Endothelial cell (in vitro differentiated cells): ENCODE data around the gene SLC37A1. TPM values are rescaled to one million over a fixed set of nuclear protein-coding genes. Genes with fewer than 3 reads are reported as not detected.

Experiments used
- DNase-seq: peaks from one replicate; pipeline ENCODE4 v3.0.0; 2021; ENCODE audit warnings: low spot score
- H3K27ac Mint-ChIP-seq: one replicate; pipeline ENCODE4 v1.8.0; 2021; ENCODE audit warnings: mixed read lengths, inconsistent platforms; ENCODE audit not compliant: unreplicated experiment
- H3K27me3 Mint-ChIP-seq: one replicate; pipeline ENCODE4 v1.8.0; 2021; ENCODE audit warnings: mild to moderate bottlenecking, moderate library complexity, mixed read lengths, inconsistent platforms; ENCODE audit not compliant: unreplicated experiment
- H3K36me3 Mint-ChIP-seq: one replicate; pipeline ENCODE4 v1.8.0; 2021; ENCODE audit warnings: mild to moderate bottlenecking, low read depth, mixed read lengths, inconsistent platforms; ENCODE audit not compliant: unreplicated experiment
- H3K4me1 Mint-ChIP-seq: one replicate; pipeline ENCODE4 v1.8.0; 2021; ENCODE audit warnings: mild to moderate bottlenecking, mixed read lengths, inconsistent platforms; ENCODE audit not compliant: unreplicated experiment
- H3K4me3 Mint-ChIP-seq: one replicate; pipeline ENCODE4 v1.8.0; 2021; ENCODE audit warnings: mild to moderate bottlenecking, mixed read lengths, inconsistent platforms; ENCODE audit not compliant: unreplicated experiment
- H3K9me3 Mint-ChIP-seq: one replicate; pipeline ENCODE4 v1.8.0; 2021; ENCODE audit warnings: mixed read lengths, inconsistent platforms; ENCODE audit not compliant: unreplicated experiment
- total RNA-seq: library from RNA; stranded (reverse); fragmentation: NEBNext Ultra II Directional; extraction: Animal tissue kit (Norgen Biotek cat#: 25700); gene quantifications from one replicate; pipeline ENCODE4 v1.2.1, GENCODE V29; 2021; ENCODE audit not compliant: unreplicated experiment
- TF ChIP-seq, protein P1 (sequence below): fragments of 200-600 bp; sonication (generic); IDR thresholded peaks from one replicate; pipeline ENCODE4 v1.5.0; 2021; ENCODE audit warnings: antibody characterized with exemption; ENCODE audit not compliant: unreplicated experiment

SLC37A1 gene
- total RNA-seq, 1 donor from 2014 or later: 12.3 TPM

DNA sequence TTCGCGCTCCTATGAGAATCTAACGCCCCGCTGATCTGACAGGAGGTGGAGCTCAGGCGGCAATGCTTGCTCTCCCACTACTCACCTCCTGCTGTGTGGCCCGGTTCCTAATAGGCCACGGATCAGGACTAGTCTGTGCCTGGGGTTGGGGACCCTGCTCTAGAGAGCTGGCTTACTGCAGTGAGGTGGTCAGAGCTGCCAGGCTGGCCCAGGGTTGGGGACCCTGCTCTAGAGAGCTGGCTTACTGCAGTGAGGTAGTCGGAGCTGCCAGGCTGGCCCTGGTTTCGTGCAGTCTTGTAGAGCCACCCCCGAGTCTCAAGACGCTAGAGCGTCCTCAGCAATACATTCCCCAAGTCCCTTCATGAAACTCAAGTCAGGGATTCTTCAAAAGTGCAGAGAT, 27.5 kb downstream of the SLC37A1 start:
- TF ChIP-seq, protein P1, sequence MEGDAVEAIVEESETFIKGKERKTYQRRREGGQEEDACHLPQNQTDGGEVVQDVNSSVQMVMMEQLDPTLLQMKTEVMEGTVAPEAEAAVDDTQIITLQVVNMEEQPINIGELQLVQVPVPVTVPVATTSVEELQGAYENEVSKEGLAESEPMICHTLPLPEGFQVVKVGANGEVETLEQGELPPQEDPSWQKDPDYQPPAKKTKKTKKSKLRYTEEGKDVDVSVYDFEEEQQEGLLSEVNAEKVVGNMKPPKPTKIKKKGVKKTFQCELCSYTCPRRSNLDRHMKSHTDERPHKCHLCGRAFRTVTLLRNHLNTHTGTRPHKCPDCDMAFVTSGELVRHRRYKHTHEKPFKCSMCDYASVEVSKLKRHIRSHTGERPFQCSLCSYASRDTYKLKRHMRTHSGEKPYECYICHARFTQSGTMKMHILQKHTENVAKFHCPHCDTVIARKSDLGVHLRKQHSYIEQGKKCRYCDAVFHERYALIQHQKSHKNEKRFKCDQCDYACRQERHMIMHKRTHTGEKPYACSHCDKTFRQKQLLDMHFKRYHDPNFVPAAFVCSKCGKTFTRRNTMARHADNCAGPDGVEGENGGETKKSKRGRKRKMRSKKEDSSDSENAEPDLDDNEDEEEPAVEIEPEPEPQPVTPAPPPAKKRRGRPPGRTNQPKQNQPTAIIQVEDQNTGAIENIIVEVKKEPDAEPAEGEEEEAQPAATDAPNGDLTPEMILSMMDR: no peak
- peaks cover 4% of the 10 kb centered on the region for H3K36me3 Mint-ChIP-seq
- H3K27me3 Mint-ChIP-seq: no peaks in the 10 kb centered on the region
- no peak for DNase-seq
- H3K4me1 Mint-ChIP-seq: no peaks in the 10 kb centered on the region
- H3K4me3 Mint-ChIP-seq: no peak overlapping the region
- no peaks in the 10 kb centered on the region for H3K9me3 Mint-ChIP-seq
- H3K27ac Mint-ChIP-seq: no peak overlapping the region

DNA sequence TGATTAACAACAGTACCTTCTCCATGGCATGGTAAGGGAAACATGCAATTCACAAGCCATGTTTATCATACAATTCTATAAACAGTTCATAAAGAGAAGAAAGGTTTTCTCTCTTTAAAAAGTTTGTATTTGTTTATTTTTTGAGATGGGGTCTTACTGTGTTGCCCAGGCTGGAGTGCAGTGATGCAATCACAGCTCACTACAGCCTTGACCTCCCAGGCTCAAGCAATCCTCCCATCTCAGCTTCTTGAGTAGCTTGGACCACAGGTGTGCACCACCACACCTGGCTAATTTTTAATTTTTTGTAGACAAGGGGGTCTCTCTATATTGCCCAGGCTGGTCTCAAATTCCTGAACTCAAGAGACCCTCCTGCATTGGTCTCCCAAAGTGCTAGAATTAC, 28.0 kb downstream of the SLC37A1 start:
- peaks cover 4% of the 10 kb centered on the region for H3K36me3 Mint-ChIP-seq
- no peaks in the 10 kb centered on the region for H3K27me3 Mint-ChIP-seq
- no peaks in the 10 kb centered on the region for H3K4me1 Mint-ChIP-seq
- no peak overlapping the region for H3K4me3 Mint-ChIP-seq
- TF ChIP-seq, protein P1: no peak
- H3K9me3 Mint-ChIP-seq: no peaks in the 10 kb centered on the region
- H3K27ac Mint-ChIP-seq: no peak overlapping the region
- DNase-seq: no peak

DNA sequence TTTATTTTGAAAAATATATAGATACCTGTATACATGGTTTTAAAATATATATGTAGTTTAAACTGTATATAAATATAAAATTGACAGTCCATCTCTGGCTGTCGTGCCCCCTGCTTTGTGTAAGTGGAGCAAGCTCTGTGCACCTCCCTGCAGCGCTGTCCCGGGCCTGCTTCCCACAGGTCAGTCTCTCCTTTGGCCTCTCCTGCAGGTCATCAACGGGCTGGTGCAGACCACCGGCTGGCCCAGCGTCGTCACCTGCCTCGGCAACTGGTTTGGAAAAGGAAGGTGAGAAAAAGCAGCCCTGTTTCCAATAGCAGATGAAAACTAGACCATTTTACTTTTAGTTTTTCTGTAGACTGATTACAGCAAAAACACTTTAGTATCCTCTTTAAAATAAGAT, 28.5 kb downstream of the SLC37A1 start:
- no peak overlapping the region for H3K4me3 Mint-ChIP-seq
- no peak overlapping the region for H3K27ac Mint-ChIP-seq
- no peaks in the 10 kb centered on the region for H3K27me3 Mint-ChIP-seq
- TF ChIP-seq, protein P1: no peak
- no peak for DNase-seq
- H3K36me3 Mint-ChIP-seq: peaks cover 4% of the 10 kb centered on the region
- no peaks in the 10 kb centered on the region for H3K4me1 Mint-ChIP-seq
- no peaks in the 10 kb centered on the region for H3K9me3 Mint-ChIP-seq

DNA sequence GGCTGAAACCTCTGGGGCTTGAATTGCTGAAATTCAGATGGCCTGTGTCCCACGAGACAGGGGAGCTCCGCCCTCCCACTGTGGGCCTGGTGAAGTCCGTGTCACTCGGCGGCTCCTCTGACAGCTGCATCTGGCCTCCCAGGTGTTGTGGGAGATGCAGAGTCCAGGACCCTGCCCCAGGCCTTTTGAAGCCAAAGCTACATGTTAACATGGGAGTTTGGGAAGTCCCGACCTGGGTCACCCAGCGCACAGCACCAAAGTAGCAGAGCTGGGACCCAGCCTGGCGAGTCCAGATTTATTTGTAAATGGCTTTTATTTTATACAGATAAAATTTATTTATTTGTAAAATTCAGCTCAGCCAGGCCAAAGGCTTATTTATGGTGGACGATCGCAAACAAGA, 28.9 kb downstream of the SLC37A1 start:
- Mint-ChIP-seq H3K27ac (no peak overlapping the region), H3K9me3 (no peaks in the 10 kb centered on the region), H3K27me3 (no peaks in the 10 kb centered on the region), H3K4me1 (no peaks in the 10 kb centered on the region), H3K36me3 (peaks cover 4% of the 10 kb centered on the region), H3K4me3 (no peak overlapping the region)
- TF ChIP-seq, protein P1: no peak
- DNase-seq: no peak

DNA sequence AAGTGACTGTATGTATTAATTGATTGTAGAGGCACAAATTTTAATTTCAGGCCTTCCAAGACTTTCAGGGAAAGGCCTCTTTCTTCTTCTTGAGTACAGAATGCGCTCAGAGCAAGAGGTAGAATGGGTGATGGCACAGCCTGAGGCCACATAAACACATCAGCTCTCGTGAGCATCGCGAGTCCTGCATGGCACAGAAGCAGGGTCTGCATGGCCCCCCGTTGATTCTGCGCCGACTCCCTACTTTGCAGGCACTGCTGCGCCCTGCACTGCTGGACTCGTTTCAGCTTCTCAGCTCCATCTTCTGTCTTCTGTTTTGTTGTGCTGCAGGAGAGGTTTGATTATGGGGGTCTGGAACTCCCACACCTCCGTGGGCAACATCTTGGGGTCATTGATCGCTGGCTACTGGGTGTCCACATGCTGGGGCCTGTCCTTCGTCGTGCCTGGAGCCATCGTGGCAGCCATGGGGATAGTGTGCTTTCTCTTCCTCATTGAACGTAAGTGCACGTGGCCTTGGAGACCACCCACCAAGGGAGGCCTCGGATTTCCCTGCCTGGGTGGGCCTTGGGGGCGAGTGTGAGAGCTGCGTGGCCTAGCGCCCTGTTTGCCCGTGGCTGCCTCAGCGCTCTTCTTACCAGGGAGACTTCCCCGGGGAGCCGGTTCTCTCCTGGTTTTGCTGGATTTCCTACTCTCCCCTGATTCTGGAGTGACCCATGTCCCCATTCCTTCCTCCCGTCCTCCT, 29.6 kb downstream of the SLC37A1 start:
- no peaks in the 10 kb centered on the region for H3K4me1 Mint-ChIP-seq
- peak overlapping the region; percentile 14 for H3K4me3 Mint-ChIP-seq
- peaks cover 7% of the 10 kb centered on the region for H3K36me3 Mint-ChIP-seq
- TF ChIP-seq, protein P1: no peak
- no peaks in the 10 kb centered on the region for H3K27me3 Mint-ChIP-seq
- no peak overlapping the region for H3K27ac Mint-ChIP-seq
- DNase-seq: no peak
- no peaks in the 10 kb centered on the region for H3K9me3 Mint-ChIP-seq
